ENCODE data around the gene HOXC10.

Gene HOXC10

DNA sequence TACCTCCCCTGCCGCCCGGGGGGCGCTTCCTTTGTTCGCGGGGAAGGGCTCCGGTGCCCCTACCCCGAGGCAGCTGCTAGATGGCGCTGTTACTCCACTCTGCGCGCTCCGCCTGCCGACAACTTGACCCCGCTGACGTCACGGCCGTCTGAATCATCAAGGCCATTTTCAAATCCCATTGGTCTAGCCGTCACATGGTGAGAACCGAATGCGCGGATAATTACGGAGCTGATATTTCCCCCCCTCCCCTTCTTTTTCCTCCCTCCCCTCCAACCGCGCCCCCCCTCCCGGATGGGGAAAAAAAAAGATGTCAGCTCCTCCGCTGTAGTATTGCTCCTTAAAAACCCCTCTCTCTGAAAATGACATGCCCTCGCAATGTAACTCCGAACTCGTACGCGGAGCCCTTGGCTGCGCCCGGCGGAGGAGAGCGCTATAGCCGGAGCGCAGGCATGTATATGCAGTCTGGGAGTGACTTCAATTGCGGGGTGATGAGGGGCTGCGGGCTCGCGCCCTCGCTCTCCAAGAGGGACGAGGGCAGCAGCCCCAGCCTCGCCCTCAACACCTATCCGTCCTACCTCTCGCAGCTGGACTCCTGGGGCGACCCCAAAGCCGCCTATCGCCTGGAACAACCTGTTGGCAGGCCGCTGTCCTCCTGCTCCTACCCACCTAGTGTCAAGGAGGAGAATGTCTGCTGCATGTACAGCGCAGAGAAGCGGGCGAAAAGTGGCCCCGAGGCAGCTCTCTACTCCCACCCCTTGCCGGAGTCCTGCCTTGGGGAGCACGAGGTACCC, at the start of gene HOXC10:
Gene HOXC10, plus strand, starts transcription at position 246 of the 791 bp plus-strand sequence. Its CDS starts 114 bp downstream, at position 360.
- peak; percentile 91 for DNase-seq

DNA sequence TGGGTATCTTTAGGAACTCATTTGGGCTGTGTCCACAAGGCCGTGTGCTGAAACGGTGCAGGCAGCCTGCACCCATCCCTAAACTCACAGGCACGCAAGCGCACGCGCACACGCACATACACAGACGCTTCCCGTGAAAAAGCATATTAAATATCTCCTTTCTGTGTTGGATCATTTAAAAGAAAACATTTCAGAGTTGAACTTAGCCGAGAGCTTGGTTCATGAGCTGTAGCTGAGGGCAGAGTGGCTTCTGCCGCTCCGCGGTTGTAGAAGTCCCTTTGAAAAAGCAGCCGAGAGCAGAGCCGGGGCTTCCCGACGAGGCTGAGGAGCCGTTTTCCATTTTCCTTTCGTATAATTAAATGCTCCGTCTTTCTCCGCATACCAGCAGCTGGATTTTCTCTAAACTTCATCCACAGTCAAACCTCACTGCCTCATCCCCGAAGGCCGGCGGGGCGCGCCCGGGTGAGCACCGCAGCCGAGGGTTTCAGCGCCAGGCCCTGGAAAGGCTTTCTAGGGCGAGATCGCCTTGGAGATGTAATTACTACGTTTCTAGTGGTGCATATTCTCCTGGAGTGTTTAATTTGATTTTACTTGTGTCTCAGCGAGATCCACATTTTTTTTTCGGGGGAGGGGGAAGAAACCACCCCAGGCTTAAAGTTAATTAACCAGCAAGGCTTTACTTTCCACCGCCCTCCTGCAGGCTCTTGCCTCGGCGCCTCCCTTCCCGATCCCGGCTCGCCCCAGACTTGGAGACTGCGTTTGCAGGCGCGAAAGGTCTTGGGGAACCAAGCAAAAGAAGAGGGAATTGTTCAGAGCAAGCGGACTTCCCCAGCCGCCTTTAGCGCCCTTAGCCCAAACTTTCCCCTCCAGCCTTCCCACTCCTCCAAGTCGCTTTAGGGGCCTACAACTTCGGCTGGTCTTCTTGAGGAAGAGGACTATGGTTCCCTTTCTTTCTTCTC, 49.3 kb upstream of the HOXC10 start:
- no peak for DNase-seq

DNA sequence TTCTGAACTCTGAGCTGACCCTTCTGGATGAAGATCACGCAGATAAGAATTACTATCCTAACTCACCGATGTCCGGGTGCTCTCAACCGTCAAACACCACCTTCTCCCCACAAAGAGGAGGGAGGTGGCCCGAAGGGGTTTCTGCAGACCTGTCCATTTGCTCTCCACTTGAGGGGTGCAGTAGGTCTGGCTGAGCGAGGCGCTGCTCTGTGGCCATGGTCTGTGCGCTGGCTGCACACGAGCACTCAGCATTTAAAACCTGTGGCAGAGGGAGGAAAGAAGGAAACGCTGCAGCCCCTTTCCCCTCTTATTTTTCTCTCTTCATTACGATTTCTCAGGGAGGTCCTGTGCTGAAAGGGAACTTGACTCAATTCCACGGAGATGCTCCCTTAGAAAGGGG, 47.8 kb upstream of the HOXC10 start:
- no peak for DNase-seq

DNA sequence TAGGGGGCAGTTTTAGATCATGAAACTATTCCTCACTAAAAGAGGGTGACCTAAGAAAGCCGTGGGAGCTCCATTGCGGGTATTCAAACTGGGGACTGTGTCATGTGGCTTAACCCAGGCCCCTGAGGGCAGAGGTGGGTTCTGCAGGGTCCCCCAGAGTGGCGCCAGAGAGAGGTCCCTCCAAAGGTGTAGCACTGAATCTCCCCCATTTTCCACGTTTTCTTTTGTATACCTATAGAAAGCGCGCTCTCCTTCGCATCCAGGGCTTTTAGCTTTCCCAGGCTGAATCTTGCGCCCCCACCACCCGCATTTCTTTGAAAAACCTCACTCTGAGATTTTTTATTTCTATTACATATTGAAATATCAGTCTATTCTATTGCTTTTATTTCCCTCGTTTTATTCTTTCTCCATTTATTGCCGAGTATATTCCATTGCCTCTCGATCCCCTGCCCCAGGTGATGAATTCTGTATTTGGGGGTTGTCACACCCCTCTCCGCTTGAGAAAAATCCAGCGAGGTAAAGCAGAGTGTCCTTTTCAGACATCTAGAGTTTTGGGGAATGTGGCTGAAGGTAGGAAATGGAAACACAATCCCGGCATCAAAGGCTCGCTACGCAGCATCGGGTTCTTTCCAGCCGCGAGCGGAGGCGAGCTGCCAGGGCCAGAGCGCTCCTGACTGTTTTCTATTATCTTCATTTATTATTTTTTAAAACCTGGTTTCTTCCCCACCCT, 47.2 kb upstream of the HOXC10 start:
- no peak for DNase-seq

DNA sequence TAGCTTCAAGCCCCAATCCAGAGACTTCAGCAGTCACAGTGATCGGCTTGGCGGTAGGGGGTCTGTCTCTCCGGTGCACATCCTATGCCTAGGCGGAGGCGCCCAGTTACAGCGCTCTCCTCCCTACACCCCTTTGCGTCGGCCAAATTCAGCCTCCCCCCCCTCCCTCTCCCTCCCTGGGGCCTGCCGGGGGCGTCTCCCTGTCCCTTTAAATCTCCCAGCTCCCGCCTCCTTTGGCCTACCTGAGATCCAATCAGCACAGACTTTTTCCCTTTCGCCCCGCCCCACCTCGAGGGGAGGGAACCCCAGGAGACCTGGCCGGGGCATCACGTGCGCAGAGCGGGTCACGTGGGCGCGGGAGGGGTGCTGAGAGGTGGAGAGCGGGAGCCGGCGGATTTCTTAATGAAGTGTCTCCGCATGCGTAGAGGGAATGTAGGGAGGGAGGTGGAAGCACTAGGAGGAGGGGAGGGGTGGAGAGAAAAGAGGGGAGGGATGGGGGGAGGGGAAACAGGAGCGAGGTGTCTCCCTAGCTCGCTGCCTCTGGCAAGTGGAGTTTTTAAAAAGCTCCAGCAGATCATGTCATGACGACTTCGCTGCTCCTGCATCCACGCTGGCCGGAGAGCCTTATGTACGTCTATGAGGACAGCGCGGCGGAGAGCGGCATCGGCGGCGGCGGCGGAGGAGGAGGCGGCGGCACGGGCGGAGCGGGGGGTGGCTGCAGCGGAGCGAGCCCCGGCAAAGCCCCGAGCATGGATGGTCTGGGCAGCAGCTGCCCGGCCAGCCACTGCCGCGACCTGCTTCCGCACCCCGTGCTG, 46.4 kb upstream of the HOXC10 start, which contains the start of gene HOXC13:
Gene HOXC13, plus strand, starts transcription at position 506 of the 815 bp plus-strand sequence. Its CDS starts 76 bp downstream, at position 582.
- DNase-seq: peak; percentile 42

DNA sequence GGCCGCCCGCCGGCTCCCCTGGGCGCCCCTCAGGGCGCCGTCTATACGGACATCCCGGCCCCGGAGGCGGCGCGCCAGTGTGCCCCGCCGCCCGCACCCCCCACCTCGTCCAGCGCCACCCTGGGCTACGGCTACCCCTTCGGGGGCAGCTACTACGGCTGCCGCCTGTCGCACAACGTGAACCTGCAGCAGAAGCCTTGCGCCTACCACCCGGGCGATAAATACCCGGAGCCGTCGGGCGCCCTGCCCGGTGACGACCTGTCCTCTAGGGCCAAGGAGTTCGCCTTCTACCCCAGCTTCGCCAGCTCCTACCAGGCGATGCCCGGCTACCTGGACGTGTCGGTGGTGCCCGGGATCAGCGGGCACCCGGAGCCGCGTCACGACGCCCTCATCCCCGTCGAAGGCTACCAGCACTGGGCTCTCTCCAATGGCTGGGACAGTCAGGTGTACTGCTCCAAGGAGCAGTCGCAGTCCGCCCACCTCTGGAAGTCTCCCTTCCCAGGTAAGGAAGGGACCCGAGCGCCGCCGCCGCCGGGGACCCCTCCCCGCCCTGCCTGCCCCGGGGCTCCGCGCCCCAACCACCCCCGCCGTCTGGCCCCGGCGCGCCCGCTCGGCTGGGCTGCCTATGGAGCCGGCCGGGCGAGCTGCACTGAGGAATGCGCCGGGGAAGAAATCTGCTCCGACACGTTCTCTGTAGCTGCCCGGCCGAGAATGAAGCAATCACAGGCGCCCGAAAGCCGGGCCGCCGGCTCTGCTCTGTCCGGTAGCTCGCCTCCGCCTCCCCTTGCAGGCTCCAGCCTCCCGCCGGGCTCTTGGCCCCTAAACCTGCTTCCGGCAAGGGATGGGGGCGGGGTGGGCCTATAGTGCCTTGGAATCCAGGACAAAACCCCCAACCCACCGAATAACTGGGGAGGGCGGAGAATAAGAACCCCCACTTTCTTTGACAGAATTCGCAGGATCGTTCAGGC, 45.5 kb upstream of the HOXC10 start:
- no peak for DNase-seq

DNA sequence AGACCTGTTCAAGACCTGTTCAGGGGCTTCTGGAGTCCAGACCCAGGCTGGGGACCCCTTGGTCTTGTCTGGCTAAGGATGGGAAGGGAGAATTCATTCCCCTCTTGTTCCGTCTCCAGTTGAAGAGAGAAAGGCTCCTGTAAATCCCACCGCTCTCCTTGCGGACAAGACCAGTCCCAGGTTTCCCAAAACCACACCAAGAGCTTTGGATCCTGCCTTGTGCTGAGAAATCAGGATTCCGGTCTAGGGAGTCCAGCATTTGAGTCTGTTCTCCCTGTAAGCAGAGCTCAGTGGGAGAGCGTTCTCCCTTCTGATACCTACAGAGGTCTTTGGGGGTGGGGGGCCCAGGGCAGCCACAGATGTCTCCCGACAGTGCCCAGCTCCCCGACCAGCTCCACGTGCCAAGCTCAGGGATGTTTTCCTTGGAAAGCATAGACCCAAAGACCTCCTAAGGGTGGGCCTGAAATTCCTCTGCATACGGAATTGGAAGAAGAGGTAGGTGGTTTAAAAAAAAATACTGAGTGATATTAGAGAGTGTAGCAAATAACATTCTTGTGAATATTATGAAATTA, 44.4 kb upstream of the HOXC10 start:
- DNase-seq: no peak

DNA sequence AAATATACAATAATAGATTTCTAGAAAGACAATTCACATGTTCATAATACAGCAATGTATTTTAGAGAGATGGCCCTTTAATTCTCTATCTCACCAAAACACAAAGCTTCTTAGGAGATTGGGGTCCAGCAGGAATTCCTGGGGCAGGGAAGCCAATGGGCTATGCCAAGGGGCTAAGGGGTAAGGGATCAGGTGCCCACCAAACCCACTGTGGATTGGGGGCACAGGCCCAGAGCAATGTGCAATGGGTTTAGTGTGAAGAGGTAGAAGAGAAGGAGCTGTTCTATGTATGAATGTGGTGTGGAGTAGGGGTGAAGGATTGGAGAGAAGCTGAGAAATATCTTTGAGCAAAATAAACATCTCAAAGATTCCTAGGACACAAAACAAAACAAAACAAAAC, 43.8 kb upstream of the HOXC10 start:
- DNase-seq: no peak

DNA sequence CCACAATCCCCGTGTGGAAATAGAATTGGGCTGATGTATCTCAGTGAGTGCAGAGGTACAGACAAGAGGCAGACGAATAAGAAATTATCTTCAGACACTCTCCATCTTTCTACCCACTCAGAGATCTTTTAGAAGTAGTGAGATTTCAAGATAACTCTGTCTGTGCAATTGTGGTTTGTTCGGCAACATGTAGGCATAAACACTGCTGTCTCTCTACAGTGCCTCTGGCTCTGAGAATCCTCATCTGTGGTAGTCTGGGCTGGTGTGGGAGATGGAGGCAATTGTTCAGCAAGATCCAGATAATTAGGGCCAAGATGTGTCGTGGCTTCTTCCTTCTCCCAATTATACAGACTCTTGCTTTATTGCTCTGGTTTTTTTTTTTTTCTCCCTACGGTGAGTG, 43.2 kb upstream of the HOXC10 start:
- DNase-seq: no peak

DNA sequence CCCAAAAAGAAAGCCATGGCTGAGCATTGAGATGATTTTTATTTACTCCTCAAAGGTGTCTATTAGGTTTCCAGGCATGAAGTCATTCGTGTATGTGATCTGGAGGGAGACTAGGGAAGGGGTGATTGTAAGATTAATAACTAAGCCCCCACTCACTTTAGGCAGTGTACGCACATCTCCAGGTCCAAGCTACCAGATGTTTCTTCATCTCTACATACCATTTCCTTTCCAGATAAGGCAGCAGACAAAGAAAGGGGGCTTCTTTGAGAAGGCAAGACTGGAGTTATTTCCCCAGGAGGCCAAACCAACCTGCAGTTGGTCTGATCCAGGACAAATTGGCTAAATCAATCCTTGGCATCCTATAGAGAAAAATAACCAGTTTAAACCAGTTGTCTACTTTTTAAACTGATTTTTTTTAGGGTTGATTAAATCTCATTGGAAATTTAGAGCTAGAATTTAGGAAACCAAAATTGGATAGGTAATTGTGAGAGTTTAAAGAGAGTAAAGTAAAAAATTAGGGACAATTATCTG, 42.4 kb upstream of the HOXC10 start:
- no peak for DNase-seq

DNA sequence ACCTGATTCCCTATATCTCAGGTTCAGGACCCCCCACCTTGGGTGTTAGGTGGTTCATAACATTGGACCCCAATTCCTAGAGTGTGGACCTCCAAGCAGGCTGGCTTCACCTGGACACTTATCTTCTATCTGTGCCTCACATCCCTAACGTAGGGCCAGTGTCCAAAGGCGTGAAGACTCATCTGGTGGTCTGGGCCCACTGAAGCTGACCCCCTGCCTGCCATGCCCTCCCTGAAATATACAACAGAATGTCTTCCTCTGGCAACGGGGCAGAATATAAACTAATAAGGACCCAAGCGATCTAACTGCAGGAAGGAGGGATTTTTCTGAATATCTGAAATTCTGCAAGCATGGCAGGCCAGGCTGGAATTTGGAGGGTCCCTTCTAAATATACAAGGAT, 40.7 kb upstream of the HOXC10 start:
- no peak for DNase-seq

DNA sequence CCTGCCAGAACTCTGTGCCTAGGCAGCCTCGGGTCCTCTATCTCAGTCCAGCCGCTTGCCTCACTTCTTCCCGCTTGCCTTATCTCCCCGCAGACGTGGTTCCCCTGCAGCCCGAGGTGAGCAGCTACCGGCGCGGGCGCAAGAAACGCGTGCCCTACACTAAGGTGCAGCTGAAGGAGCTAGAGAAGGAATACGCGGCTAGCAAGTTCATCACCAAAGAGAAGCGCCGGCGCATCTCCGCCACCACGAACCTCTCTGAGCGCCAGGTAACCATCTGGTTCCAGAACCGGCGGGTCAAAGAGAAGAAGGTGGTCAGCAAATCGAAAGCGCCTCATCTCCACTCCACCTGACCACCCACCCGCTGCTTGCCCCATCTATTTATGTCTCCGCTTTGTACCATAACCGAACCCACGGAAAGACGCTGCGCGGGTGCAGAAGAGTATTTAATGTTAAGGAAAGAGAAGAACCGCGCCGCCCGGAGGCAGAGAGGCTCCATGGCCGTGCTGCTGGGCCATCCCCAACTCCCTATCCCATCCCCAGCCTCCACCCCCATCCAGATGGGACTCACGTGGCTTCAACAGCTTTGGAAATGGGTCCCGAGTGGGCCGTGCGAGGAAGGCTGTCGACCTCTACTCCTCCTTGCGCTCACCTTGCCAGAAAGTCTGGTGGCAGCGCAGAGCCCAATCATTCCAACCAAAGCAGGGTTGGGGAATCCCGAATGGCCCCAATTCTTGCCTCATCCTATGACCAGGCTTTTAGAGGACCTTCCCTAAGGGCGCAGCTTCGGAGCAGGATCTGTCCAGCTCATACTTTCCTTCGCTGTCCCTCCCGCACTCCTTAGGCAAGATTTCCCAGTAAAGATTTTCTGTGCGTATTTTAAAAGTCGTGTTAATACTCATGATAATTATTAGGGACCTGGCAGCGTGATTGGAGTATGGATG, 39.8 kb upstream of the HOXC10 start:
- DNase-seq: no peak

DNA sequence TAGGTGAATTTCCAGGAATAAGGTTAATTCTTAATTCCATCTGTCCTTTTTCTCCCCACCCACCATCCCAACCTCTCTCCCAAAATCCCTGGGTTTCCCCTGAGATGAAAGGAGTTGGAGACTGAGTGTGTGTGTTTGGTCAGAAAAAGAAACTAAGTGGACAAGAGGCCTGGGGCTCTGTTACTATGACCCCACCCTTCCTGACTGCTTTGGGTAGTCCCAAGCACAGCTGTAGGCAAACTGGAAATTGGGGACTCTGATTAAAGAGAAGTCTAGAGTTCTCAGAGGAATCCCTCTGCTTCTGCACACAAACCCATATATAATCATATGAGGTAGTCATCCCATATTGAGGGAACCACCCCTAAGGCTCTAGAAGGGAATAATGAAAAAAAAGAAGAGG, 37.2 kb upstream of the HOXC10 start:
- DNase-seq: no peak

DNA sequence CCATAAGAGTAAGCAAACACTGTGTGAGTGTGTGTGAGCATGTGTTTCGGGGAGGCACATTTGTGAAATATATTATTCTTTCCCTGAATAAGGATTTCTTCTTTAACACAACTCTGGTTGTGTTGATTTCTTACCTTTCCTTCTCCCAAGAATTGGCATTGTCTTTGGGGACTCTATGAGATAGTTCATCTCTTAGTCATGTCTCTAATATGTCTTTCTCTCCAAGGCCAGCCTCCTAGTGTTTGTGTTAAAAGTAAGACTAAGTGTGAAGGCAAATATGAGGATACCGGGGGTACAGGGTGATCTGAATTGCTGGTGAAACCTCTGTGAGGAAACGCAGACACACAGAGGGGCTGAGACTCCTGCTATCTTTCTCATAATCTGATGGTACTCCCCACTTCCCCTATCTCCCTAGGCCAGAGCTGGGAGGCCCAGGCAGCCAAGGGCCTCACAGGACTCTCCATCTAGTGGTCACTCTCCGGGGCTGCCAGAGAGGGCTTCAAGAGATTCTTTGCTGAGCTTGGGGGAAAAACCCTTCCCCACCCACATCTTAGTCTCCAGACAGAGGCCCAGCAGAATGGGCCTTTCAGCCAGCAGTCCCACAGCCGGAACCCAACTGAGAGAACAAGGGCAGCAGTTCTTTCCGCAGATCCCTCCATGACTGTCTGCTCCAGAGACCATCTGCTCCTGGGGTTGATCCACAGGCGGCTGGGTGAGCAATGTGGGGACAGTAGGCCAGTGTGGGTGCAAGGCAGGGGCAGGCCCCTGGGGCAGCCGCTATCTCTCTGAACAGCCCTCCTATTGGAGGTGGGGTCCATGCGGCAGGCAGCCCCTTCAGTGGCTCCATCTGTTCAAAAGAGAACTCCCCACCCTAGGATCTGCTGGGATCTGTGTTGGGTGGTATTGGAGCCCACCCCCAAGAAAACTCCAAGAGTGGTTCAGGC, 36.0 kb upstream of the HOXC10 start:
- DNase-seq: peak; percentile 30

DNA sequence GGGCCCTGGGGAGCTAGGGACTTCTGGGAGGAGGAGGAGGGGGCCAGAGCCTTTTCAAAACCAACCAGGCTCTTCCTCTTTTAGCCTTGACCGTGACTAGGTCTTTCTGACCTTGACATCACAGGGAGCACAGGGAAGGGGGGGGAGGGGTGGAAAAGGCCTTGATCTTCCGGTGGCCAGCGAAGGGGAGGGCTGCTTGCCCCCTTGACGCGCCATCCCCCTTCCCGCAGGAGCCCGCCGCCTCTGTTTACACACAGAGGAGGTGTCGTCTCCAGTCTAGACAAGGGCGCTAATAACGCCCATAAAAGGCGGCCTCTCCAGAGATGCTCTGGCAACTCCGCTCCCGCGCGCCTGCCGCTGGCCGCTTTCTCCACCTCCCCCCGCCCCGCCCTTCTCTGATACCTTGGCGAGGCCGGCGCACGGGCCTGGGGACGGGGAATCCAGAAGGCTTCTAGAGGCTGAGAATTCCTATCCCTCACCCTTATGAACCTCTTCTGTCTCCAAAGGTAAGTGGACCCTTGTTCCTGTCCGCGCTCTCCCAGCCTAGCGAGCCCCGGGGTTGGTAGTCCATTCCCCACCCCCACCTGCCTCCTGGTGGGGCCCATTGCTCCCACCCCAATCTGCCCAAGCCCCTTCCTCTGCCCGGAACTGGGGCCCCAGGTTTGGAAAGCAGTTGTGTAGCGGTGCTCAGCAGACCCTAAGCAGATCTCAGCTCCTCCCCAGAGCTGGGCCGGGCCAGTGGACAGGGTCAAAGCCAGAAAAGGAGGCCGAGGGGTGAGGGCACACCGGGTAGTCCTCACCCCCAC, 35.1 kb upstream of the HOXC10 start:
- no peak for DNase-seq

DNA sequence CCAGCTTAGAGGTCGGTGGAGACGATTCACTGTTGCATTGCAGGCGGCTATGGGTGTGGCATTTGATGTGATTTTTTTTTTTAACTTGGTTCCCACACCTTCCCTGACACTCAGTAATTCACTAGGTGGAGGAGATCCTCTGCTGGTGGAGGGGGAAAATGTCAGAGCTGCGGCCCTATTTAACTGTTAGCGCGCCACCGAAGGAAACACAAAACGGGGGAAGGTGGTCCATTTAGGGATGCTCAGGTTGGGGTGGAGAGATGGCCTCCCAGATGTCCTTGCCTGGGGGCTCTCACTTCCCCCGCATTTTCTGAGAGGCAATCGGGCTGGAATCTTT, 34.5 kb upstream of the HOXC10 start:
- DNase-seq: no peak
